ENCODE measurements around the gene IGFBP1.
A peak's percentile ranks its signal among the peaks of the same experiment; 100 is the strongest.
"Not testable (repeated sequence)": the region's sequence is repeated elsewhere in the genome, so short reads cannot be mapped to it uniquely, and the experiment has no call there.

IGFBP1 gene

DNA sequence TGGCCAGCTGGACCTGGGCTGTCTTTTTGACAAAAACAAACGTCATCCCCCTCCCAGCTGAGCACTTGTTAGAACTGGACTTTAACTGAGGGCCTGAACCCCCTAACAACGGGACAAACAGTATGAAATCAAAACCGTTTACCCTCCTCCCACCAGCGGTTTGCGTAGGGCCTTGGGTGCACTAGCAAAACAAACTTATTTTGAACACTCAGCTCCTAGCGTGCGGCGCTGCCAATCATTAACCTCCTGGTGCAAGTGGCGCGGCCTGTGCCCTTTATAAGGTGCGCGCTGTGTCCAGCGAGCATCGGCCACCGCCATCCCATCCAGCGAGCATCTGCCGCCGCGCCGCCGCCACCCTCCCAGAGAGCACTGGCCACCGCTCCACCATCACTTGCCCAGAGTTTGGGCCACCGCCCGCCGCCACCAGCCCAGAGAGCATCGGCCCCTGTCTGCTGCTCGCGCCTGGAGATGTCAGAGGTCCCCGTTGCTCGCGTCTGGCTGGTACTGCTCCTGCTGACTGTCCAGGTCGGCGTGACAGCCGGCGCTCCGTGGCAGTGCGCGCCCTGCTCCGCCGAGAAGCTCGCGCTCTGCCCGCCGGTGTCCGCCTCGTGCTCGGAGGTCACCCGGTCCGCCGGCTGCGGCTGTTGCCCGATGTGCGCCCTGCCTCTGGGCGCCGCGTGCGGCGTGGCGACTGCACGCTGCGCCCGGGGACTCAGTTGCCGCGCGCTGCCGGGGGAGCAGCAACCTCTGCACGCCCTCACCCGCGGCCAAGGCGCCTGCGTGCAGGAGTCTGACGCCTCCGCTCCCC is at the start of gene IGFBP1:
Gene IGFBP1 (plus strand): TSS at position 304 of the 808 bp plus-strand sequence. CDS start 165 bp downstream, at position 469.
- H3K27ac ChIP-seq (ENCODE audit: low read depth, low read length), result no peak within 1 kb of the TSS
- H2AFZ ChIP-seq (ENCODE audit: low read depth, low read length, severe bottlenecking), result no peak within 1 kb of the TSS
- H3K79me2 ChIP-seq (ENCODE audit: insufficient read depth, low read length), result no peaks in the 10 kb centered on the region
- H3K36me3 ChIP-seq (ENCODE audit: low read length), result no peaks in the 10 kb centered on the region
- H3K4me2 ChIP-seq (ENCODE audit: low read depth, low read length, poor library complexity, severe bottlenecking), result no peak within 1 kb of the TSS
- TF ChIP-seq, protein P1, sequence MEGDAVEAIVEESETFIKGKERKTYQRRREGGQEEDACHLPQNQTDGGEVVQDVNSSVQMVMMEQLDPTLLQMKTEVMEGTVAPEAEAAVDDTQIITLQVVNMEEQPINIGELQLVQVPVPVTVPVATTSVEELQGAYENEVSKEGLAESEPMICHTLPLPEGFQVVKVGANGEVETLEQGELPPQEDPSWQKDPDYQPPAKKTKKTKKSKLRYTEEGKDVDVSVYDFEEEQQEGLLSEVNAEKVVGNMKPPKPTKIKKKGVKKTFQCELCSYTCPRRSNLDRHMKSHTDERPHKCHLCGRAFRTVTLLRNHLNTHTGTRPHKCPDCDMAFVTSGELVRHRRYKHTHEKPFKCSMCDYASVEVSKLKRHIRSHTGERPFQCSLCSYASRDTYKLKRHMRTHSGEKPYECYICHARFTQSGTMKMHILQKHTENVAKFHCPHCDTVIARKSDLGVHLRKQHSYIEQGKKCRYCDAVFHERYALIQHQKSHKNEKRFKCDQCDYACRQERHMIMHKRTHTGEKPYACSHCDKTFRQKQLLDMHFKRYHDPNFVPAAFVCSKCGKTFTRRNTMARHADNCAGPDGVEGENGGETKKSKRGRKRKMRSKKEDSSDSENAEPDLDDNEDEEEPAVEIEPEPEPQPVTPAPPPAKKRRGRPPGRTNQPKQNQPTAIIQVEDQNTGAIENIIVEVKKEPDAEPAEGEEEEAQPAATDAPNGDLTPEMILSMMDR (IDR thresholded peaks at IDR 0.05; ENCODE audit: insufficient read depth, low read length, poor library complexity, severe bottlenecking), result no peak
- TF ChIP-seq EZH2phosphoT487 (conservative IDR thresholded peaks at IDR 0.05; ENCODE audit: low read length), result no peak
- H3K4me3 ChIP-seq (ENCODE audit: insufficient read depth, low read length, poor library complexity, severe bottlenecking), result no peak within 1 kb of the TSS
- H3K9me2 ChIP-seq (replicated peaks; ENCODE audit: insufficient read depth, low read length), result no peaks in the 10 kb centered on the region
- H3K27me3 ChIP-seq (ENCODE audit: low read length), result no peaks in the 10 kb centered on the region
- no peak within 1 kb of the TSS for H3K9ac ChIP-seq (ENCODE audit: low read length)
- H4K20me1 ChIP-seq (ENCODE audit: low read depth, low read length), result no peaks in the 10 kb centered on the region
- no peaks in the 10 kb centered on the region for H3F3A ChIP-seq (ENCODE audit: insufficient read depth)
- no peaks in the 10 kb centered on the region for H3K9me3 ChIP-seq (ENCODE audit: insufficient read depth, low read length)

DNA sequence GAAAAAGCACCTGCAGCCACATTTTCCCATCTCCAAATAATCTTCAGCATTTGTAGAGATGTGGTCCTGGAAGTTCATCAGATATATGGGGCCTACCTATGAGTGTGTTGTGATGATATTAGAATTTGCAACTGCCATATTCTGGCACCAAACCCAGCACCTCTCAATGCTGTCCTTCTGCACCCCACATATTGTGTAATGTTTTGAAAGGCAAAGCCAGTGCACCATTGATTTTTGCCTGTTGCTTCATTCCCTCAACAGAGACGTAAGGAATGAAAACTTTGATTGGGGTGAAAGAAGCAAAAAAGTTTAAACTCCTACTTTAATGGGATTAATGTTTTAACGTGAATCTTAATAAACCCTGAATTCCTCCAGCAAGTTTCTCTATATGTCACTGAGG is 49.4 kb upstream of the IGFBP1 start:
- H3K27me3 ChIP-seq (ENCODE audit: low read length); H3K36me3 ChIP-seq (ENCODE audit: low read length); H3F3A ChIP-seq (ENCODE audit: insufficient read depth); H3K79me2 ChIP-seq (ENCODE audit: insufficient read depth, low read length); H3K27ac ChIP-seq (ENCODE audit: low read depth, low read length); H3K4me2 ChIP-seq (ENCODE audit: low read depth, low read length, poor library complexity, severe bottlenecking); H3K9me2 ChIP-seq (replicated peaks; ENCODE audit: insufficient read depth, low read length); H2AFZ ChIP-seq (ENCODE audit: low read depth, low read length, severe bottlenecking); H4K20me1 ChIP-seq (ENCODE audit: low read depth, low read length); H3K9me3 ChIP-seq (ENCODE audit: insufficient read depth, low read length); H3K4me3 ChIP-seq (ENCODE audit: insufficient read depth, low read length, poor library complexity, severe bottlenecking); H3K9ac ChIP-seq (ENCODE audit: low read length): not testable (repeated sequence)

DNA sequence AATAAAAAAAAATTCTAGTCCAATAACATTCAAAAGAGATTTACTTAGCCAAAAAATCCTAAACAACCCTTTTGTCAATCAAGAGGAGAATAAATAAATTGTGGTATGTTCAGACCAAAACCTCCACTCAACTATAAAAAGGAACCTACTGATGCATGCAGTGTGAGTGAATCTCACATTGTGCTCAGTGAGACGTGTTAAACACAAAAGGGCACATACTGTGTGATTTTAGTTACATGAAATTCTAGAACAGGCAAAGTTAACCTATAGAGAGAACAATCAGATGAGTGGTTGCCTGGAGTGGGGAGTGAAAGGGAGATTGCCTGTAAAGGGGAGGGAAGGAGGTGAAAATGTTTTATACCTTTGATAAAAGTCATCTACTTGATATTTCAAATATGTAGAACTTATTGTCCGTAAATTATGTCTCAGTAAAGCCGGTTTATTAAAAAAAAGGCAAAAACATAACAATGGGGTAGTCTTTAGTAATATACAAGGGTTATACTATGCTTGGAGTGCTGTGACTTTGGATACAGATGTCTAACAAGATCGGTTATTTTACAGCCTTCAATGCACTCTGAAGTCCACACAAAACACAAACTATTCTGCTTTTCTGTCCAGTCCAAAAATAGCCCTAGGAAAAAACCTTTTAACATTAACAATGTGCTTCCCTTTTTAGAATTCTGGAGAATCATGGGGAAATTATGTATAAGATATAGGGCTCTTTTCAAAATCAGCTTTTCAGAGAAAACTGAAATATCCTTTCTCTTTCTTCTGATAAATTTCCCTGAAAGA is 46.2 kb upstream of the IGFBP1 start:
- H3K4me2 ChIP-seq (ENCODE audit: low read depth, low read length, poor library complexity, severe bottlenecking), result peak overlapping the region; percentile 44
- H3K4me3 ChIP-seq (ENCODE audit: insufficient read depth, low read length, poor library complexity, severe bottlenecking); H3F3A ChIP-seq (ENCODE audit: insufficient read depth); H3K27ac ChIP-seq (ENCODE audit: low read depth, low read length); H2AFZ ChIP-seq (ENCODE audit: low read depth, low read length, severe bottlenecking); H3K9me2 ChIP-seq (replicated peaks; ENCODE audit: insufficient read depth, low read length); H4K20me1 ChIP-seq (ENCODE audit: low read depth, low read length); H3K9me3 ChIP-seq (ENCODE audit: insufficient read depth, low read length); H3K36me3 ChIP-seq (ENCODE audit: low read length); H3K9ac ChIP-seq (ENCODE audit: low read length); H3K79me2 ChIP-seq (ENCODE audit: insufficient read depth, low read length); H3K27me3 ChIP-seq (ENCODE audit: low read length): not testable (repeated sequence)

DNA sequence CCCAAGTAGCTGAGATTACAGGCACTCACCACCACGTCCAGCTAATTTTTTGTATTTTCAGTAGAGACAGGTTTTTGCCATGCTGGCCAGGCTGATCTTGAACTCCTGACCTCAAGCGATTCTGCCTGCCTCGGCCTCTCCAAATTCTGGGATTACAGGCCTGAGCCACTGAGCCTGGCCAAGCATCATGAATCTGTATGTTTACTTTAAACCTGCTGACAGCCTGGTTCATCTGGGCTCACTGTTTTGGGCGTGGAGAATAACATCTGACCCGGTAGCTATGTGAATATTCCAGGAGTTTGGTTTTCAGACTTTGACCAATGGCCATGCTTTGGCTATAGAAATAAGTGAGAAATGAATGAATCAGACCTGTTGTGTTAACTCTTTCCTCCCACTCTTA is 41.8 kb upstream of the IGFBP1 start:
- not testable (repeated sequence) for H3K27ac ChIP-seq (ENCODE audit: low read depth, low read length); H3K27me3 ChIP-seq (ENCODE audit: low read length); H2AFZ ChIP-seq (ENCODE audit: low read depth, low read length, severe bottlenecking); H4K20me1 ChIP-seq (ENCODE audit: low read depth, low read length); H3K4me2 ChIP-seq (ENCODE audit: low read depth, low read length, poor library complexity, severe bottlenecking); H3K9me2 ChIP-seq (replicated peaks; ENCODE audit: insufficient read depth, low read length); H3K4me3 ChIP-seq (ENCODE audit: insufficient read depth, low read length, poor library complexity, severe bottlenecking); H3K9me3 ChIP-seq (ENCODE audit: insufficient read depth, low read length); H3K9ac ChIP-seq (ENCODE audit: low read length); H3K79me2 ChIP-seq (ENCODE audit: insufficient read depth, low read length); H3K36me3 ChIP-seq (ENCODE audit: low read length); H3F3A ChIP-seq (ENCODE audit: insufficient read depth)

DNA sequence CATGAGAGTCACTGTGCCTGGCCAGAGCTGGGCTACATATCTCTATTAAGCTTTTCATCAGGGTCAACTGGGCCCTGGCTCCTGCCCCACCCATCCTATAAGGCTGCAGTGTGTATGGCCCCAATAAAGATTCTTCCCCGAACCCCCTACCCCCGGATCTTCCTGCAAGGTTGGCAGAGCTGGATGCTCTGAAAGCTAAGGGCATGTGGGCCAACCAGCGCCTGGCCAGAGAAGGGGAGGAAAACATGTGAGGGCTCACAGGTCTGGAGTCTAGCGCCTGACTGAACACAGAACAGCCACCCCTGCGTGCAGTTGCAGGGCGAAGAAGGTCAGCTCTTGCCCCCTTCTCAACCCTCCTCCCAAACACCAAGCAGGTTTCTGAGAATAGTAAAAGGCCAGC is 39.6 kb upstream of the IGFBP1 start:
- not testable (repeated sequence) for H3K9ac ChIP-seq (ENCODE audit: low read length); H2AFZ ChIP-seq (ENCODE audit: low read depth, low read length, severe bottlenecking); H3K27ac ChIP-seq (ENCODE audit: low read depth, low read length); H3K27me3 ChIP-seq (ENCODE audit: low read length); H3K79me2 ChIP-seq (ENCODE audit: insufficient read depth, low read length); H4K20me1 ChIP-seq (ENCODE audit: low read depth, low read length); H3K9me2 ChIP-seq (replicated peaks; ENCODE audit: insufficient read depth, low read length); H3K36me3 ChIP-seq (ENCODE audit: low read length); H3K4me3 ChIP-seq (ENCODE audit: insufficient read depth, low read length, poor library complexity, severe bottlenecking); H3F3A ChIP-seq (ENCODE audit: insufficient read depth); H3K9me3 ChIP-seq (ENCODE audit: insufficient read depth, low read length); H3K4me2 ChIP-seq (ENCODE audit: low read depth, low read length, poor library complexity, severe bottlenecking)

DNA sequence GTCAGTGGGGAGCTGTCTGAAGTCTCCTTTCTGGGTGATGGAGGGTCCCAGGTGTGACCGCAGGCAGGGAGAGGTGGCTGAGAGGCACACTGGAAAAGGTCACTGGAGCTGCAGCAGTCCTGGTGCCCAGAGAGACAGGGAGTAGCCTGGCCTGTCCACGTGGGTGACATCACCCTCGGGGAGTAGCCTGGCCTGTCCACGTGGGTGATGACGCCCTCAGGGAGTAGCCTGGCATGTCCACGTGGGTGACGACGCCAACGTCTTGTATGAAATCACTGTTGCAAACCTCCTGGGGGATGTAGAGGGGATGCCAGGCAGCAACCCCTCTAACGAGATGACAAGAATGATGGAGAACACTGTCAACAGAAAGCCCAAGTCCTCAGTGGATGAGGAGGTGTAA is 35.3 kb upstream of the IGFBP1 start:
- not testable (repeated sequence) for H3K27ac ChIP-seq (ENCODE audit: low read depth, low read length); H3K9me3 ChIP-seq (ENCODE audit: insufficient read depth, low read length); H3F3A ChIP-seq (ENCODE audit: insufficient read depth); H3K79me2 ChIP-seq (ENCODE audit: insufficient read depth, low read length); H3K9ac ChIP-seq (ENCODE audit: low read length); H3K27me3 ChIP-seq (ENCODE audit: low read length); H2AFZ ChIP-seq (ENCODE audit: low read depth, low read length, severe bottlenecking); H4K20me1 ChIP-seq (ENCODE audit: low read depth, low read length); H3K9me2 ChIP-seq (replicated peaks; ENCODE audit: insufficient read depth, low read length); H3K36me3 ChIP-seq (ENCODE audit: low read length); H3K4me2 ChIP-seq (ENCODE audit: low read depth, low read length, poor library complexity, severe bottlenecking); H3K4me3 ChIP-seq (ENCODE audit: insufficient read depth, low read length, poor library complexity, severe bottlenecking)

DNA sequence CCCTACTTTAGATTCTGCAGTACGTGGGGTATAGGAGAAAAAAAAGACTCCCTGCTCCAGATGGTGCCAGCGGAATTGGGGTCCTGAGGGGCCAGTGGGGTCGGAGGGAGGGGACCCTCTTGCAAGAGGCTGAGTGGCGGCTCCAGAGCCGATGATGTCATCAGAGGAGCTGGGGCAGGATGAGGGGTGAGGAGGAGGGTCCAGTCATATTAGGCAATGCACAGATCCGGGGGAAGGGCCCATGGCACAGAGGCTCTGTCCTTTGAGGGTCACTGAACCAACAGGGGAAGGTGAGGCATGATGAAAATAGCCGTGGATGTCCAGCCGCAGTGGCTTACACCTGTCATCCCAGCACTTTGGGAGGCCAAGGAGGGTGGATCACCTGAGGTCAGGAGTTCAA is 34.8 kb upstream of the IGFBP1 start:
- not testable (repeated sequence) for H3K27me3 ChIP-seq (ENCODE audit: low read length); H3F3A ChIP-seq (ENCODE audit: insufficient read depth); H3K79me2 ChIP-seq (ENCODE audit: insufficient read depth, low read length); H4K20me1 ChIP-seq (ENCODE audit: low read depth, low read length); H3K9me3 ChIP-seq (ENCODE audit: insufficient read depth, low read length); H3K4me2 ChIP-seq (ENCODE audit: low read depth, low read length, poor library complexity, severe bottlenecking); H3K9me2 ChIP-seq (replicated peaks; ENCODE audit: insufficient read depth, low read length); H3K27ac ChIP-seq (ENCODE audit: low read depth, low read length); H3K4me3 ChIP-seq (ENCODE audit: insufficient read depth, low read length, poor library complexity, severe bottlenecking); H3K36me3 ChIP-seq (ENCODE audit: low read length); H3K9ac ChIP-seq (ENCODE audit: low read length); H2AFZ ChIP-seq (ENCODE audit: low read depth, low read length, severe bottlenecking)

Measured in SU-DHL-6 (cell line).